Measurements from ENCODE around the gene PDE6B.

PDE6B gene

GRCh38 chr4:623914-624566 lies 1.3 kb upstream of the PDE6B start:
- Histone ChIP-seq H3K4me1 (ENCODE audit: control insufficient read depth, insufficient read depth, low read length) (peaks cover 17% of the 10 kb centered on the region), H3K36me3 (ENCODE audit: control insufficient read depth, insufficient read depth, low read length) (no peaks in the 10 kb centered on the region), H3K9ac (ENCODE audit: low read length) (no peak overlapping the region), H3K27ac (ENCODE audit: low read depth, low read length) (no peak overlapping the region), H3K27me3 (ENCODE audit: control insufficient read depth, insufficient read depth, low read length) (no peaks in the 10 kb centered on the region), H3K4me3 (ENCODE audit: low read depth, low read length) (no peak overlapping the region), H3K9me3 (ENCODE audit: control insufficient read depth, insufficient read depth, low read depth, low read length) (no peaks in the 10 kb centered on the region)

- H3K9me3 ChIP-seq (ENCODE audit: control insufficient read depth, insufficient read depth, low read depth, low read length), result no peaks in the 10 kb centered on the region
- H3K4me3 ChIP-seq (ENCODE audit: low read depth, low read length), result no peak overlapping the region
- H3K36me3 ChIP-seq (ENCODE audit: control insufficient read depth, insufficient read depth, low read length), result no peaks in the 10 kb centered on the region
- H3K27me3 ChIP-seq (ENCODE audit: control insufficient read depth, insufficient read depth, low read length), result no peaks in the 10 kb centered on the region
- H3K27ac ChIP-seq (ENCODE audit: low read depth, low read length), result no peak overlapping the region
- H3K9ac ChIP-seq (ENCODE audit: low read length), result no peak overlapping the region
- peaks cover 17% of the 10 kb centered on the region for H3K4me1 ChIP-seq (ENCODE audit: control insufficient read depth, insufficient read depth, low read length)
Measured at GRCh38 chr4:625631-626161, 323 bp downstream of the PDE6B start.

- Histone ChIP-seq H3K9me3 (ENCODE audit: control insufficient read depth, insufficient read depth, low read depth, low read length) (peaks cover 1% of the 10 kb centered on the region; the same call in 1 of the 2 replicates), H3K9ac (ENCODE audit: low read length) (no peak overlapping the region), H3K4me3 (ENCODE audit: low read depth, low read length) (no peak overlapping the region), H3K27me3 (ENCODE audit: control insufficient read depth, insufficient read depth, low read length) (0 out of 2 replicates have a peak, but pooled peaks cover 2% of the 10 kb centered on the region), H3K27ac (ENCODE audit: low read depth, low read length) (no peak overlapping the region), H3K36me3 (ENCODE audit: control insufficient read depth, insufficient read depth, low read length) (no peaks in the 10 kb centered on the region), H3K4me1 (ENCODE audit: control insufficient read depth, insufficient read depth, low read length) (peaks cover 17% of the 10 kb centered on the region)
Measured at GRCh38 chr4:626201-627091, 1.1 kb downstream of the PDE6B start.

GRCh38 chr4:627347-628125 lies 2.2 kb downstream of the PDE6B start:
- 0 out of 2 replicates have a peak, but pooled peaks cover 2% of the 10 kb centered on the region for H3K27me3 ChIP-seq (ENCODE audit: control insufficient read depth, insufficient read depth, low read length)
- peaks cover 10% of the 10 kb centered on the region for H3K9me3 ChIP-seq (ENCODE audit: control insufficient read depth, insufficient read depth, low read depth, low read length)
- no peak overlapping the region for H3K9ac ChIP-seq (ENCODE audit: low read length)
- peaks cover 17% of the 10 kb centered on the region for H3K4me1 ChIP-seq (ENCODE audit: control insufficient read depth, insufficient read depth, low read length)
- H3K36me3 ChIP-seq (ENCODE audit: control insufficient read depth, insufficient read depth, low read length), result no peaks in the 10 kb centered on the region
- H3K4me3 ChIP-seq (ENCODE audit: low read depth, low read length), result no peak overlapping the region
- no peak overlapping the region for H3K27ac ChIP-seq (ENCODE audit: low read depth, low read length)

- Histone ChIP-seq H3K9ac (ENCODE audit: low read length) (no peak overlapping the region), H3K4me1 (ENCODE audit: control insufficient read depth, insufficient read depth, low read length) (peaks cover 17% of the 10 kb centered on the region), H3K27me3 (ENCODE audit: control insufficient read depth, insufficient read depth, low read length) (0 out of 2 replicates have a peak, but pooled peaks cover 2% of the 10 kb centered on the region), H3K27ac (ENCODE audit: low read depth, low read length) (no peak overlapping the region), H3K36me3 (ENCODE audit: control insufficient read depth, insufficient read depth, low read length) (no peaks in the 10 kb centered on the region), H3K9me3 (ENCODE audit: control insufficient read depth, insufficient read depth, low read depth, low read length) (peaks cover 10% of the 10 kb centered on the region), H3K4me3 (ENCODE audit: low read depth, low read length) (no peak overlapping the region)
Measured at GRCh38 chr4:628311-628741, 3.0 kb downstream of the PDE6B start.

GRCh38 chr4:628821-629635 lies 3.7 kb downstream of the PDE6B start:
- H3K9ac ChIP-seq (ENCODE audit: low read length), result no peak overlapping the region
- 0 out of 2 replicates have a peak, but pooled peaks cover 2% of the 10 kb centered on the region for H3K27me3 ChIP-seq (ENCODE audit: control insufficient read depth, insufficient read depth, low read length)
- no peaks in the 10 kb centered on the region for H3K36me3 ChIP-seq (ENCODE audit: control insufficient read depth, insufficient read depth, low read length)
- no peak overlapping the region for H3K4me3 ChIP-seq (ENCODE audit: low read depth, low read length)
- H3K9me3 ChIP-seq (ENCODE audit: control insufficient read depth, insufficient read depth, low read depth, low read length), result peaks cover 10% of the 10 kb centered on the region
- H3K27ac ChIP-seq (ENCODE audit: low read depth, low read length), result no peak overlapping the region
- H3K4me1 ChIP-seq (ENCODE audit: control insufficient read depth, insufficient read depth, low read length), result peaks cover 17% of the 10 kb centered on the region

- H3K4me1 ChIP-seq (ENCODE audit: control insufficient read depth, insufficient read depth, low read length), result peaks cover 11% of the 10 kb centered on the region
- 0 out of 2 replicates have a peak, but pooled peaks cover 2% of the 10 kb centered on the region for H3K27me3 ChIP-seq (ENCODE audit: control insufficient read depth, insufficient read depth, low read length)
- H3K9me3 ChIP-seq (ENCODE audit: control insufficient read depth, insufficient read depth, low read depth, low read length), result peaks cover 10% of the 10 kb centered on the region
Measured at GRCh38 chr4:629636-629914, 4.2 kb downstream of the PDE6B start.

GRCh38 chr4:629915-630641 lies 4.7 kb downstream of the PDE6B start:
- H3K36me3 ChIP-seq (ENCODE audit: control insufficient read depth, insufficient read depth, low read length), result no peaks in the 10 kb centered on the region
- 0 out of 2 replicates have a peak, but pooled peaks cover 2% of the 10 kb centered on the region for H3K27me3 ChIP-seq (ENCODE audit: control insufficient read depth, insufficient read depth, low read length)
- no peak overlapping the region for H3K4me3 ChIP-seq (ENCODE audit: low read depth, low read length)
- H3K4me1 ChIP-seq (ENCODE audit: control insufficient read depth, insufficient read depth, low read length), result peaks cover 6% of the 10 kb centered on the region
- H3K9me3 ChIP-seq (ENCODE audit: control insufficient read depth, insufficient read depth, low read depth, low read length), result peaks cover 10% of the 10 kb centered on the region
- no peak overlapping the region for H3K27ac ChIP-seq (ENCODE audit: low read depth, low read length)
- H3K9ac ChIP-seq (ENCODE audit: low read length), result no peak overlapping the region

More at GRCh38 chr4:629636-629914, 4.2 kb downstream of the PDE6B start:
- no peak overlapping the region for H3K27ac ChIP-seq (ENCODE audit: low read depth, low read length)
- H3K36me3 ChIP-seq (ENCODE audit: control insufficient read depth, insufficient read depth, low read length), result no peaks in the 10 kb centered on the region
- no peak overlapping the region for H3K9ac ChIP-seq (ENCODE audit: low read length)
- no peak overlapping the region for H3K4me3 ChIP-seq (ENCODE audit: low read depth, low read length)

- Histone ChIP-seq H3K9me3 (ENCODE audit: control insufficient read depth, insufficient read depth, low read depth, low read length) (peaks cover 10% of the 10 kb centered on the region), H3K27me3 (ENCODE audit: control insufficient read depth, insufficient read depth, low read length) (0 out of 2 replicates have a peak, but pooled peaks cover 2% of the 10 kb centered on the region), H3K4me3 (ENCODE audit: low read depth, low read length) (no peak overlapping the region), H3K27ac (ENCODE audit: low read depth, low read length) (no peak overlapping the region), H3K9ac (ENCODE audit: low read length) (no peak overlapping the region), H3K4me1 (ENCODE audit: control insufficient read depth, insufficient read depth, low read length) (peaks cover 2% of the 10 kb centered on the region; the same call in 1 of the 2 replicates), H3K36me3 (ENCODE audit: control insufficient read depth, insufficient read depth, low read length) (no peaks in the 10 kb centered on the region)
Measured at GRCh38 chr4:630656-631055, 5.3 kb downstream of the PDE6B start.

Measured in HUES6 (cell line).